CD8-positive, alpha-beta memory T cell (primary cell): Measurements from ENCODE around the gene IMPACT. TPM values are rescaled to one million over a fixed set of nuclear protein-coding genes. Genes with fewer than 3 reads are reported as not detected.

Source experiments
- CTCF ChIA-PET: fragments of 350-600 bp; sonication (Branson Sonifier 250); formaldehyde crosslinking; loops from one replicate; lab custom pipeline; 2021; ENCODE audit warnings: antibody characterized with exemption; lab: Charles Lee
- POLR2A ChIA-PET: fragments of 350-600 bp; sonication (Branson Sonifier 250); formaldehyde crosslinking; loops from one replicate; lab custom pipeline; 2021; ENCODE audit warnings: antibody characterized with exemption; lab: Charles Lee
- DNase-seq, 5 donors: peaks; one replicate each; pipeline versions ENCODE4 v3.0.0 to v3.0.0-alpha.2; 2020 to 2022; ENCODE audit warnings: mixed read lengths in 1 of 5
- H3K27ac ChIP-seq: one replicate; pipeline ENCODE4 v1.7.0; 2013; ENCODE audit warnings: low read depth, mild to moderate bottlenecking, low read length, moderate library complexity
- H3K27me3 ChIP-seq: 2 replicates; pipeline ENCODE4 v1.7.0; 2013; ENCODE audit warnings: low read length, mild to moderate bottlenecking; ENCODE audit not compliant: insufficient read depth, poor library complexity, severe bottlenecking
- H3K36me3 ChIP-seq: 2 replicates; pipeline ENCODE4 v1.7.0; 2013; ENCODE audit warnings: mild to moderate bottlenecking, low read length, moderate library complexity; ENCODE audit not compliant: insufficient read depth
- H3K4me1 ChIP-seq: 2 replicates; pipeline ENCODE4 v1.7.0; 2013; ENCODE audit warnings: mild to moderate bottlenecking, low read length, moderate library complexity; ENCODE audit not compliant: insufficient read depth
- H3K4me3 ChIP-seq: 2 replicates; pipeline ENCODE4 v1.7.0; 2013; ENCODE audit warnings: mild to moderate bottlenecking, low read length
- H3K9me3 ChIP-seq: 2 replicates; pipeline ENCODE4 v1.7.0; 2013; ENCODE audit warnings: mild to moderate bottlenecking, low read length
- H3K27ac Mint-ChIP-seq, 8 donors: one replicate each; pipeline ENCODE4 v1.8.0; 2020 to 2021; ENCODE audit warnings: mixed read lengths in 8 of 8, mild to moderate bottlenecking in 6 of 8, inconsistent platforms in 3 of 8, moderate library complexity in 3 of 8
- H3K27me3 Mint-ChIP-seq, 2 donors: one replicate each; pipeline ENCODE4 v1.8.0; 2020 to 2021; ENCODE audit warnings: mixed read lengths in 2 of 2, mild to moderate bottlenecking in 1 of 2, moderate library complexity in 1 of 2
- H3K36me3 Mint-ChIP-seq, 3 donors: one replicate each; pipeline ENCODE4 v1.8.0; 2020 to 2021; ENCODE audit warnings: mixed read lengths in 3 of 3, inconsistent platforms in 1 of 3, mild to moderate bottlenecking in 1 of 3
- H3K4me1 Mint-ChIP-seq, 3 donors: one replicate each; pipeline ENCODE4 v1.8.0; 2020 to 2021; ENCODE audit warnings: mixed read lengths in 3 of 3, inconsistent platforms in 1 of 3, mild to moderate bottlenecking in 1 of 3
- H3K4me3 Mint-ChIP-seq, 7 donors: one replicate each; pipeline ENCODE4 v1.8.0; 2020 to 2021; ENCODE audit warnings: mixed read lengths in 7 of 7, mild to moderate bottlenecking in 6 of 7, moderate library complexity in 4 of 7, inconsistent platforms in 2 of 7
- H3K9me3 Mint-ChIP-seq, 5 donors: one replicate each; pipeline ENCODE4 v1.8.0; 2020 to 2022; ENCODE audit warnings: mixed read lengths in 5 of 5, mild to moderate bottlenecking in 3 of 5, moderate library complexity in 2 of 5, inconsistent platforms in 1 of 5
- polyA plus RNA-seq: library from polyadenylated mRNA; unstranded; fragments of 300-500 nt; fragmentation: Illumina TruSeq; gene quantifications from one replicate; pipeline ENCODE4 v1.2.3, GENCODE V29; 2021
- total RNA-seq, 2 experiments: library from RNA; stranded (reverse); gene quantifications; one replicate each; pipeline ENCODE4 v1.2.3, GENCODE V29; 2021

Gene IMPACT
- total and polyA plus RNA-seq, 3 experiments from 2014 or later, result 9.1 to 11.3 (median 10.6) TPM

DNA sequence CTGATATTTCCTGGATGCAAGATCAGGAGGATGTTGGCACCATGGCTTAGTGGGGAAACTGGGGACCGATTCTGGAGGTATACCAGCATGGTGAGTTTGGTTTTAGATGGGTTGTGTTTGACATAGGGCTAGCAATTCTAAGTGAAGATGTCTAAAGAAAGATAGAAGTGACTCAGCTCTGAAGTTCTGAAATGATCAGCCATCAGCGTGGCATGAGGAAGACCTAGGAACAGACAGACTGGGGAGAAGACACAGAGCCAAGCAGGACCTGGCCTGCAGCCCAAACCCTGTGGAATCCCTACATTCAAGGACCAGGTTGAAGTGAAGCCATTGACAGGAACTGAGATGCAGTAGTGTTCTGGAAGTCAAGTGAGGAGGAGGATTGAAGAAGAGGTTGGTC, 73.7 kb downstream of the IMPACT start:
- DNase-seq, result no peak
- H3K36me3 Mint-ChIP-seq, result no peaks in the 10 kb centered on the region
- no peak overlapping the region for H3K27ac Mint-ChIP-seq
- Histone ChIP-seq H3K36me3 (no peaks in the 10 kb centered on the region), H3K9me3 (no peaks in the 10 kb centered on the region), H3K4me3 (no peak overlapping the region), H3K4me1 (no peaks in the 10 kb centered on the region), H3K27me3 (no peaks in the 10 kb centered on the region), H3K27ac (no peak overlapping the region)
- H3K9me3 Mint-ChIP-seq, result no peaks in the 10 kb centered on the region
- ChIA-PET POLR2A (no interaction called here), CTCF (interaction anchor here (1.7 to 6.0 kb wide), 3 partner anchors 8 to 14 kb away, joined by 4 to 27 read pairs (median 4); no protein-coding TSS in a partner anchor)
- H3K4me3 Mint-ChIP-seq, result no peak overlapping the region
- H3K27me3 Mint-ChIP-seq, result peaks cover 0 to 5% of the 10 kb centered on the region in 2 donors
- peaks cover 0 to 1% (median under 1%) of the 10 kb centered on the region in 3 donors for H3K4me1 Mint-ChIP-seq

DNA sequence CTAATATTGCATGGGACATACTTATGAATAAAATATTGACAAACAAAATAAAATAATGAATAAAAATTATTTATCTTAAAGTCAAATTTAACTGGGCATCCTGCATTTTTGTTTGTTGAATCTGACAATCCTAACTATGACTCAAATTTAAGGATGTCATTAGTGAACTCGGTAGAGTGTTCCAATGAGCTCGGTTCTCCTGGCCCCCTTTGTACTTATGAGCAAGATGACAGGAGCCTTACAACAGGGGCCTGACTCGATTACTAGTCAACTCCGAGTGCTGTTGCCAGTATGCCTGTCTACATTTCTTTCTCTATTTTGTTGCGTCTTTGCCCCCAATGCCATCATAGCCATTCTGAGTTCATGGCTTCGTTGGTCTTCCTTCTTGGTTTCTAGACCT, 74.3 kb downstream of the IMPACT start:
- CTCF ChIA-PET, result interaction anchor here (1.7 to 6.0 kb wide), 3 partner anchors 8 to 14 kb away, joined by 4 to 27 read pairs (median 4); no protein-coding TSS in a partner anchor
- POLR2A ChIA-PET, result no interaction called here

DNA sequence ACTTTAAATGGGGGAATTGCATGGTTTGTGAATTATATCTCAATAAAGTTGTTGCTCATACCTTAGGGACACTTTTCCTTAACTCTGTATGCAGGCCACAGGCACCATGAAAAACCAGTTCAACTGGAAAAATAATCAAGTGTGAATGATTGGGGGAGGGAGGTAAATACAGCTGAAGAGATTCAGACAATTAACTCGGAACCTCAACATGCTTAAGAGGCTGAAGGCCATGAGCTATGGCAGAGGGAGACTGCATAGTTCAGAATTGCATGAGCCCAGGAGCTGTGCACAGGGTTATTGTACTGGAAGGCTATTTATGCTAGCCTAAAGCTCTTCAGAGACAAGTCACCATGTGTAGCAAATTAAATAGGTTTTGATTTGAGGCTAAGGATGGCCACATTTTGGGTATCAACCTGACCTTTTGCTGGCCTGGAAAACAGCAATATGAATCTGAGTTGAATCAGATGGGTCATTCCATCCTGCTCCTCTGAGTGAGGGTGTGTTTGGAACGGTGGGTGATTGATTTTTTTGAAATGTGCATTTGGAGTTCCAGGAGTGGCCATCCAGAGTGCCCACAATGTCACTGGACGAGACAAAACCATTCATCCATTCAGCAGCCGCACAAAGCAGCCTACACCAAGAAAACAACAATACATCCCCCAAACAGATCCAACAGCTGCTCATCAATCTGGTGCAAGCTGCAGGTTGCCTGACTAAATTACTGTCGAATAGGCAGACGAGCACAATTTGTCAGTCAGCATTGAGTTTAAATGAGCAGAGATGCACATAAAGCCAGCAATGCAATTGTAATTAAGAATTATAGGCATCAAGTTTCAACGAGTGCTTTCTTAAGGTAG, 76.4 kb downstream of the IMPACT start:
- H3K36me3 ChIP-seq, result no peaks in the 10 kb centered on the region
- no peak overlapping the region for H3K27ac ChIP-seq
- ChIA-PET CTCF (interaction anchor here (1.5 kb wide), 1 partner anchor 15 kb away, joined by 3 read pairs; no protein-coding TSS in a partner anchor), POLR2A (no interaction called here)
- H3K9me3 ChIP-seq, result no peaks in the 10 kb centered on the region
- no peak overlapping the region for H3K4me3 Mint-ChIP-seq
- no peak for DNase-seq
- no peaks in the 10 kb centered on the region for H3K27me3 ChIP-seq
- no peak overlapping the region for H3K27ac Mint-ChIP-seq
- no peak overlapping the region for H3K4me3 ChIP-seq
- H3K36me3 Mint-ChIP-seq, result no peaks in the 10 kb centered on the region
- peaks cover 5 to 8% of the 10 kb centered on the region in 2 donors for H3K27me3 Mint-ChIP-seq
- no peaks in the 10 kb centered on the region for H3K4me1 Mint-ChIP-seq
- no peaks in the 10 kb centered on the region for H3K4me1 ChIP-seq
- no peaks in the 10 kb centered on the region for H3K9me3 Mint-ChIP-seq

More for the DNA sequence above, 74.3 kb downstream of the IMPACT start:
- H3K9me3 Mint-ChIP-seq, result no peaks in the 10 kb centered on the region
- no peaks in the 10 kb centered on the region for H3K9me3 ChIP-seq
- no peak overlapping the region for H3K27ac Mint-ChIP-seq
- no peaks in the 10 kb centered on the region for H3K4me1 ChIP-seq
- H3K36me3 Mint-ChIP-seq, result no peaks in the 10 kb centered on the region
- H3K4me3 ChIP-seq, result no peak overlapping the region
- H3K4me3 Mint-ChIP-seq, result no peak overlapping the region
- H3K4me1 Mint-ChIP-seq, result no peaks in the 10 kb centered on the region
- no peaks in the 10 kb centered on the region for H3K36me3 ChIP-seq
- no peak overlapping the region for H3K27ac ChIP-seq
- H3K27me3 Mint-ChIP-seq, result peaks cover 4 to 5% of the 10 kb centered on the region in 2 donors
- no peak for DNase-seq
- no peaks in the 10 kb centered on the region for H3K27me3 ChIP-seq

Other genes starting within 250 kb of the IMPACT start
- 1 to 10 TPM; 1.3 to 1.5 TPM for gene OSBPL1A, start 28.8 kb upstream of the IMPACT start, total RNA-seq
- gene OSBPL1A, start 28.8 kb upstream of the IMPACT start, polyA plus RNA-seq, result 2.5 TPM
- not detected for gene HRH4, start 34.0 kb downstream of the IMPACT start, total RNA-seq
- gene HRH4, start 34.0 kb downstream of the IMPACT start, polyA plus RNA-seq, result not detected